IMR-90 (cell line): Measurements from ENCODE around the gene SREK1. TPM values are rescaled to one million over a fixed set of nuclear protein-coding genes. Genes with fewer than 3 reads are reported as not detected.

Experiments used
- ATAC-seq: fragments of 200-7000 bp; cut with Tn5 transposase; 2 replicates; pipeline ENCODE4 v1.9.1; 2020; ENCODE audit warnings: low read depth, mild to moderate bottlenecking, moderate library complexity
- BruUV-seq: library from RNA; stranded (reverse); fragments of 400-500 nt; replicated peaks from 2 replicates; lab custom pipeline; 2021; lab: Mats Ljungman, UMichigan
- CTCF ChIA-PET: fragments of 300-600 bp; formaldehyde crosslinking; extraction: SDS; loops from one replicate; lab custom pipeline; 2021; ENCODE audit warnings: antibody characterized with exemption; lab: Yijun Ruan, JAX
- POLR2A ChIA-PET: fragments of 300-600 bp; sonication (Branson Sonifier 250); formaldehyde crosslinking; loops from one replicate; lab custom pipeline; 2022; ENCODE audit warnings: antibody characterized with exemption; ENCODE audit not compliant: unreplicated experiment; lab: Charles Lee
- DNase-seq: peaks from one replicate; pipeline ENCODE4 v3.0.0; 2013
- H2AFZ ChIP-seq: replicated peaks from 2 replicates; pipeline ENCODE3; 2013; ENCODE audit warnings: low read length, mild to moderate bottlenecking; ENCODE audit not compliant: poor library complexity
- H2AK5ac ChIP-seq: 2 replicates; pipeline ENCODE4 v1.6.1; 2013; ENCODE audit warnings: low read depth, low read length, inconsistent platforms
- H2AK9ac ChIP-seq: replicated peaks from 2 replicates; pipeline ENCODE3; 2013; ENCODE audit warnings: mild to moderate bottlenecking, low read depth, low read length, moderate library complexity; ENCODE audit not compliant: poor library complexity
- H2BK120ac ChIP-seq: 2 replicates; pipeline ENCODE4 v1.6.1; 2013; ENCODE audit warnings: low read depth, low read length, inconsistent platforms
- H2BK15ac ChIP-seq: 3 replicates; pipeline ENCODE4 v1.6.1; 2013; ENCODE audit warnings: low read depth, low read length, inconsistent platforms
- H2BK20ac ChIP-seq: 2 replicates; pipeline ENCODE4 v1.6.1; 2013; ENCODE audit warnings: low read depth, mild to moderate bottlenecking, inconsistent platforms, low read length, moderate library complexity
- H2BK5ac ChIP-seq: 2 replicates; pipeline ENCODE4 v1.6.1; 2013; ENCODE audit warnings: mild to moderate bottlenecking, low read depth, low read length, inconsistent platforms; ENCODE audit not compliant: poor library complexity, severe bottlenecking
- H3K14ac ChIP-seq: replicated peaks from 2 replicates; pipeline ENCODE4 v1.6.1; 2013; ENCODE audit warnings: low read depth, low read length, inconsistent platforms
- H3K18ac ChIP-seq: 2 replicates; pipeline ENCODE4 v1.6.1; 2013; ENCODE audit warnings: low read depth, low read length, control low read depth
- H3K23ac ChIP-seq: 2 replicates; pipeline ENCODE4 v1.6.1; 2013; ENCODE audit warnings: low read depth, low read length, inconsistent platforms
- H3K27ac ChIP-seq: 2 replicates; pipeline ENCODE4 v1.5.1; 2013; ENCODE audit warnings: mild to moderate bottlenecking, control low read depth, low read length; ENCODE audit not compliant: insufficient read depth
- H3K27me3 ChIP-seq: 2 replicates; pipeline ENCODE4 v1.6.1; 2013; ENCODE audit warnings: low read length; ENCODE audit not compliant: control insufficient read depth, insufficient read depth
- H3K36me3 ChIP-seq: 2 replicates; pipeline ENCODE4 v1.6.1; 2013; ENCODE audit warnings: low read length, mixed read lengths; ENCODE audit not compliant: control insufficient read depth, insufficient read depth
- H3K4ac ChIP-seq: 2 replicates; pipeline ENCODE4 v1.6.1; 2013; ENCODE audit warnings: low read depth, low read length, inconsistent platforms
- H3K4me1 ChIP-seq: 2 replicates; pipeline ENCODE4 v1.6.1; 2013; ENCODE audit warnings: low read length, mixed read lengths; ENCODE audit not compliant: control insufficient read depth, insufficient read depth
- H3K4me2 ChIP-seq: 2 replicates; pipeline ENCODE4 v1.6.1; 2013; ENCODE audit warnings: low read depth, mild to moderate bottlenecking, control low read depth, low read length, moderate library complexity
- H3K4me3 ChIP-seq: 2 replicates; pipeline ENCODE4 v1.5.1; 2013; ENCODE audit warnings: low read depth, mild to moderate bottlenecking, control low read depth, low read length, moderate library complexity; ENCODE audit not compliant: insufficient read depth
- H3K56ac ChIP-seq: 2 replicates; pipeline ENCODE4 v1.6.1; 2013; ENCODE audit warnings: low read length, inconsistent platforms; ENCODE audit not compliant: insufficient read depth; ENCODE audit errors: extremely low read depth
- H3K79me1 ChIP-seq, 2 experiments: 2 replicates each; pipeline ENCODE4 v1.6.1; 2013; ENCODE audit warnings: low read length in 2 of 2, inconsistent platforms in 1 of 2, low read depth in 1 of 2
- H3K9ac ChIP-seq: 2 replicates; pipeline ENCODE4 v1.6.1; 2013; ENCODE audit warnings: low read depth, low read length, control low read depth
- H3K9me1 ChIP-seq: 2 replicates; pipeline ENCODE4 v1.6.1; 2013; ENCODE audit warnings: low read length, inconsistent platforms; ENCODE audit not compliant: insufficient read depth
- H3K9me3 ChIP-seq: 2 replicates; pipeline ENCODE4 v1.6.1; 2013; ENCODE audit warnings: low read length; ENCODE audit not compliant: control insufficient read depth, insufficient read depth
- H4K20me1 ChIP-seq: 2 replicates; pipeline ENCODE4 v1.6.1; 2013; ENCODE audit warnings: low read length, inconsistent platforms; ENCODE audit not compliant: insufficient read depth
- H4K5ac ChIP-seq: 2 replicates; pipeline ENCODE4 v1.6.1; 2013; ENCODE audit warnings: mild to moderate bottlenecking, low read depth, low read length, control low read depth
- H4K8ac ChIP-seq, 2 experiments: 2 replicates each; pipeline ENCODE4 v1.6.1; 2013; ENCODE audit warnings: low read depth in 2 of 2, low read length in 2 of 2, control low read depth in 1 of 2, inconsistent platforms in 1 of 2
- H4K91ac ChIP-seq: 2 replicates; pipeline ENCODE4 v1.6.1; 2013; ENCODE audit warnings: low read depth, low read length, inconsistent platforms; ENCODE audit not compliant: insufficient read depth
- CEBPB ChIP-seq: IDR thresholded peaks from 2 replicates; pipeline ENCODE4 v1.6.1; 2012; ENCODE audit warnings: low read depth, low read length, improper control_type of control experiment
- CTCF ChIP-seq: conservative IDR thresholded peaks from 2 replicates; pipeline ENCODE4 v1.5.1; 2012; ENCODE audit warnings: mild to moderate bottlenecking, low read depth, low read length, improper control_type of control experiment
- MAFK ChIP-seq: IDR thresholded peaks from 2 replicates; pipeline ENCODE4 v1.6.1; 2012; ENCODE audit warnings: low read depth, low read length, improper control_type of control experiment
- NFE2L2 ChIP-seq: fragments of 150-350 bp; IDR thresholded peaks from 2 replicates; pipeline ENCODE4 v1.6.1; 2016; ENCODE audit warnings: low read depth, mild to moderate bottlenecking, low read length
- RFX5 ChIP-seq: IDR thresholded peaks from 2 replicates; pipeline ENCODE4 v1.8.0; 2012; ENCODE audit warnings: low read depth, mild to moderate bottlenecking, low read length, moderate library complexity
- WGBS, 2 experiments: methylation state at CpG; one replicate each; pipeline versions ENCODE4 v1.1.5 to v1.1.7; 2013; ENCODE audit warnings: missing lambda C conversion rate in 2 of 2; ENCODE audit not compliant: insufficient read length in 1 of 2; ENCODE audit errors: extremely low coverage in 2 of 2; 5-methylcytosine and 5-hydroxymethylcytosine counted together
- dilution Hi-C: fragments of 300-500 bp; cut with HindIII; formaldehyde crosslinking; loops from one replicate; pipeline ENCODE4 v1.14.3; 2018; ENCODE audit warnings: low sequenced_read_pairs; ENCODE audit not compliant: unreplicated experiment
- in situ Hi-C: fragments of 300-500 bp; cut with MboI; formaldehyde crosslinking; loops from 3 replicates; pipeline ENCODE4 v1.14.3; 2019; ENCODE audit warnings: low sequenced_read_pairs, inconsistent platforms, mixed read lengths
- intact Hi-C: fragments of 100-400 bp; cut with micrococcal nuclease; formaldehyde crosslinking; loops from 2 replicates; pipeline ENCODE4 v1.10.0; 2022
- polyA plus RNA-seq, 3 experiments: library from polyadenylated mRNA; depleted of rRNA; stranded (reverse); fragments of >200 nt; gene quantifications; 2 replicates each; pipeline ENCODE4 v1.2.3, GENCODE V29; 2012; ENCODE audit warnings: low replicate concordance in 1 of 3
- total RNA-seq: library from RNA; depleted of rRNA; stranded (reverse); fragments of >200 nt; gene quantifications from 2 replicates; pipeline ENCODE4 v1.2.3, GENCODE V29; 2012

SREK1 gene
- total and polyA plus RNA-seq, 2 of the 4 experiments (the other 2 are of a cell fraction), result 23.0 to 36.2 TPM

- no peak overlapping the region for H4K5ac ChIP-seq
- no peaks in the 10 kb centered on the region for H3K9me1 ChIP-seq
- no peak overlapping the region for H2BK15ac ChIP-seq
- no peak overlapping the region for H2BK20ac ChIP-seq
- no peaks in the 10 kb centered on the region for H4K20me1 ChIP-seq
- no peak overlapping the region for H2AK9ac ChIP-seq
- POLR2A ChIA-PET, result no interaction called here
- intact Hi-C loops, result no loop called here
- H3K18ac ChIP-seq, result no peak overlapping the region
- no peaks in the 10 kb centered on the region for H3K36me3 ChIP-seq
- no peak for DNase-seq
- no peak overlapping the region for H2AK5ac ChIP-seq
- H3K4me2 ChIP-seq, result no peak overlapping the region
- TF ChIP-seq RFX5 (no peak), NFE2L2 (no peak), CTCF (no peak), MAFK (no peak), CEBPB (no peak)
- ATAC-seq, result no peak
- H3K14ac ChIP-seq, result no peak overlapping the region
- WGBS, 2 experiments, result 46% methylated on average over 2 of the region's 4 CpGs; no CpG with 5 or more reads in 1 of the 2 experiments
- no peak overlapping the region for H3K4me3 ChIP-seq
- H4K8ac ChIP-seq, result no peak overlapping the region
- no peak overlapping the region for H2BK120ac ChIP-seq
- in situ Hi-C loops, result no loop called here
- H3K9me3 ChIP-seq, result no peaks in the 10 kb centered on the region
- BruUV-seq, result no TSS peak
- H3K23ac ChIP-seq, result no peak overlapping the region
- H3K27me3 ChIP-seq, result no peaks in the 10 kb centered on the region
- H3K4me1 ChIP-seq, result no peaks in the 10 kb centered on the region
- H3K56ac ChIP-seq, result no peak overlapping the region
- no peak overlapping the region for H2BK5ac ChIP-seq
- no peak overlapping the region for H3K4ac ChIP-seq
- no peak overlapping the region for H3K9ac ChIP-seq
- H2AFZ ChIP-seq, result no peak overlapping the region
- no peaks in the 10 kb centered on the region for H3K79me1 ChIP-seq
- no peak overlapping the region for H4K91ac ChIP-seq
- no peak overlapping the region for H3K27ac ChIP-seq
- CTCF ChIA-PET, result no interaction called here
- dilution Hi-C loops, result no loop called here
Measured at GRCh38 chr5:66129144-66129543, 15.0 kb upstream of the SREK1 start.
